Activated effector memory CD4-positive, alpha-beta T cell treated with Interleukin-2 at 50 U/mL for 16 hours (primary cell): ENCODE results near the gene GJA5.

ENCODE experiments used
- DNase-seq: peaks from one replicate; pipeline ENCODE4 v3.0.0-alpha.2; 2020

Gene GJA5

GRCh38 chr1:147723691-147724323 is 36.6 kb downstream of the GJA5 start:
- no peak for DNase-seq

- DNase-seq: no peak
These were observed 38.3 kb downstream of the GJA5 start for GRCh38 chr1:147722124-147722523.

- DNase-seq: no peak
These were observed 38.7 kb downstream of the GJA5 start for GRCh38 chr1:147721716-147722115.

GRCh38 chr1:147720557-147720956 is 39.8 kb downstream of the GJA5 start:
- no peak for DNase-seq

- no peak for DNase-seq
These were observed 40.6 kb downstream of the GJA5 start for GRCh38 chr1:147719711-147720225.

- DNase-seq: no peak
These were observed 41.2 kb downstream of the GJA5 start for GRCh38 chr1:147719029-147719698.

GRCh38 chr1:147717706-147718097 is 42.7 kb downstream of the GJA5 start:
- DNase-seq: no peak

- peak; percentile 28 for DNase-seq
These were observed 43.2 kb downstream of the GJA5 start for GRCh38 chr1:147717051-147717705.

GRCh38 chr1:147712605-147713004 is 47.8 kb downstream of the GJA5 start:
- no peak for DNase-seq
